CD4-positive, alpha-beta T cell (primary cell): ENCODE measurements around the gene METRNL. TPM values are rescaled to one million over a fixed set of nuclear protein-coding genes. Genes with fewer than 3 reads are reported as not detected.

Experiments
- ATAC-seq: fragments of 200-7000 bp; cut with Tn5 transposase; one replicate; pipeline ENCODE4 v1.10.0; 2022; ENCODE audit warnings: mild to moderate bottlenecking; ENCODE audit not compliant: poor library complexity
- CTCF ChIA-PET: fragments of 350-600 bp; sonication (Branson Sonifier 250); formaldehyde crosslinking; loops from one replicate; lab custom pipeline; 2021; ENCODE audit warnings: antibody characterized with exemption, inconsistent platforms; lab: Charles Lee
- POLR2A ChIA-PET: fragments of 350-600 bp; sonication (Branson Sonifier 250); formaldehyde crosslinking; loops from one replicate; lab custom pipeline; 2021; ENCODE audit warnings: antibody characterized with exemption, inconsistent platforms; lab: Charles Lee
- DNase-seq, 14 experiments: peaks; one replicate each; pipeline ENCODE4 v3.0.0-alpha.2; 2013 to 2020; ENCODE audit warnings: mixed read lengths in 2 of 14
- H3K27ac ChIP-seq, 2 donors: one replicate each; pipeline versions ENCODE4 v1.5.1 to v1.7.0; 2013; ENCODE audit warnings: low read length in 2 of 2, low read depth in 1 of 2, mild to moderate bottlenecking in 1 of 2
- H3K27me3 ChIP-seq, 2 experiments: 1 replicate in 1 of 2; 2 replicates in 1 of 2; pipeline versions ENCODE4 v1.6.1 to v1.7.0; 2013; ENCODE audit warnings: low read length in 2 of 2, control low read depth in 1 of 2, mild to moderate bottlenecking in 1 of 2, moderate library complexity in 1 of 2; ENCODE audit not compliant: insufficient read depth in 2 of 2, control insufficient read depth in 1 of 2
- H3K36me3 ChIP-seq: one replicate; pipeline ENCODE4 v1.6.1; 2013; ENCODE audit warnings: low read length, control low read depth; ENCODE audit not compliant: insufficient read depth
- H3K4me1 ChIP-seq: one replicate; pipeline ENCODE4 v1.6.1; 2013; ENCODE audit warnings: low read length, control low read depth; ENCODE audit not compliant: insufficient read depth
- H3K4me3 ChIP-seq: one replicate; pipeline ENCODE4 v1.5.1; 2013; ENCODE audit warnings: mild to moderate bottlenecking, low read length, moderate library complexity
- H3K9me3 ChIP-seq, 2 experiments: 1 replicate in 1 of 2; 2 replicates in 1 of 2; pipeline versions ENCODE4 v1.6.1 to v1.7.0; 2013; ENCODE audit warnings: low read length in 2 of 2, mild to moderate bottlenecking in 2 of 2, control low read depth in 1 of 2, moderate library complexity in 1 of 2; ENCODE audit not compliant: control insufficient read depth in 1 of 2, insufficient read depth in 1 of 2
- H3K27ac Mint-ChIP-seq: one replicate; pipeline ENCODE4 v1.8.0; 2020; ENCODE audit warnings: mixed read lengths
- H3K27me3 Mint-ChIP-seq: one replicate; pipeline ENCODE4 v1.8.0; 2021; ENCODE audit warnings: mixed read lengths
- H3K36me3 Mint-ChIP-seq: one replicate; pipeline ENCODE4 v1.8.0; 2021; ENCODE audit warnings: low read depth, mixed read lengths
- H3K4me1 Mint-ChIP-seq: one replicate; pipeline ENCODE4 v1.8.0; 2021; ENCODE audit warnings: low read depth, mixed read lengths
- H3K4me3 Mint-ChIP-seq: one replicate; pipeline ENCODE4 v1.8.0; 2020; ENCODE audit warnings: mild to moderate bottlenecking, mixed read lengths
- H3K9me3 Mint-ChIP-seq: one replicate; pipeline ENCODE4 v1.8.0; 2020; ENCODE audit warnings: mixed read lengths
- CTCF ChIP-seq: fragments of 200-600 bp; IDR thresholded peaks from one replicate; pipeline ENCODE4 v1.8.0; 2022; ENCODE audit warnings: antibody characterized with exemption, mild to moderate bottlenecking
- intact Hi-C, 2 experiments: fragments of 100-400 bp; cut with DNase I in 1 of 2; cut with micrococcal nuclease in 1 of 2; formaldehyde crosslinking; loops; one replicate each; pipeline versions ENCODE4 v1.15.1 to v1.9.0; 2023 to 2025; cut with DNase I, micrococcal nuclease
- total RNA-seq, 174 experiments: library from RNA in 2 of 174; stranded (reverse) in 2 of 174; gene quantifications; one replicate each; pipeline ENCODE4 v1.2.3 and lab custom pipeline; 2021 to 2026

The METRNL gene
- total RNA-seq, 2 experiments from 2014 or later = 24.5 to 26.9 TPM

GRCh38 chr17:83105512-83105911 lies 26.1 kb downstream of the METRNL start:
- ChIA-PET CTCF (no interaction called here), POLR2A (no interaction called here)
- no peaks in the 10 kb centered on the region for H3K36me3 ChIP-seq
- peaks cover 0 to 9% of the 10 kb centered on the region in 2 experiments for H3K9me3 ChIP-seq
- H3K36me3 Mint-ChIP-seq = no peaks in the 10 kb centered on the region
- H3K9me3 Mint-ChIP-seq = no peaks in the 10 kb centered on the region
- H3K27me3 ChIP-seq = peaks cover 9 to 10% of the 10 kb centered on the region in 2 experiments
- no peak overlapping the region for H3K4me3 ChIP-seq
- H3K4me1 ChIP-seq = peaks cover 8% of the 10 kb centered on the region
- H3K27ac ChIP-seq = no peak overlapping the region
- intact Hi-C loops = no loop called here
- no peak overlapping the region for H3K4me3 Mint-ChIP-seq
- no peak for TF ChIP-seq CTCF
- DNase-seq (no peak), ATAC-seq (no peak)
- no peaks in the 10 kb centered on the region for H3K4me1 Mint-ChIP-seq
- peaks cover 30% of the 10 kb centered on the region for H3K27me3 Mint-ChIP-seq
- H3K27ac Mint-ChIP-seq = no peak overlapping the region

GRCh38 chr17:83106056-83106588 lies 26.7 kb downstream of the METRNL start:
- CTCF ChIA-PET = no interaction called here
- Histone ChIP-seq H3K27ac (no peak overlapping the region), H3K4me3 (no peak overlapping the region), H3K27me3 (peaks cover 5 to 10% of the 10 kb centered on the region in 2 experiments), H3K36me3 (no peaks in the 10 kb centered on the region), H3K4me1 (peaks cover 4% of the 10 kb centered on the region), H3K9me3 (peaks cover 0 to 9% of the 10 kb centered on the region in 2 experiments)
- Mint-ChIP-seq H3K4me1 (no peaks in the 10 kb centered on the region), H3K4me3 (no peak overlapping the region), H3K27ac (no peak overlapping the region), H3K27me3 (peaks cover 35% of the 10 kb centered on the region), H3K36me3 (no peaks in the 10 kb centered on the region), H3K9me3 (no peaks in the 10 kb centered on the region)
- no peak for TF ChIP-seq CTCF
- POLR2A ChIA-PET = no interaction called here
- DNase-seq (no peak), ATAC-seq (no peak)
- intact Hi-C loops = no loop called here

GRCh38 chr17:83106913-83107655 lies 27.7 kb downstream of the METRNL start:
- Mint-ChIP-seq H3K9me3 (no peaks in the 10 kb centered on the region), H3K36me3 (no peaks in the 10 kb centered on the region), H3K4me1 (no peaks in the 10 kb centered on the region), H3K27me3 (peaks cover 35% of the 10 kb centered on the region), H3K4me3 (no peak overlapping the region), H3K27ac (no peak overlapping the region)
- H3K27me3 ChIP-seq = peaks cover under 1 to 2% of the 10 kb centered on the region in 2 experiments
- H3K36me3 ChIP-seq = no peaks in the 10 kb centered on the region
- CTCF ChIA-PET = no interaction called here
- POLR2A ChIA-PET = no interaction called here
- TF ChIP-seq CTCF = no peak
- no peak overlapping the region for H3K4me3 ChIP-seq
- intact Hi-C loops = no loop called here
- no peaks in the 10 kb centered on the region for H3K4me1 ChIP-seq
- H3K9me3 ChIP-seq = peaks cover 0 to 5% of the 10 kb centered on the region in 2 experiments
- DNase-seq (no peak), ATAC-seq (no peak)
- no peak overlapping the region for H3K27ac ChIP-seq
